Hepatocyte (in vitro differentiated cells): ENCODE data around the gene KCNN3. TPM values are rescaled to one million over a fixed set of nuclear protein-coding genes. Genes with fewer than 3 reads are reported as not detected.

Source experiments
- DNase-seq: peaks from one replicate; pipeline ENCODE4 v3.0.0-alpha.2; 2016; ENCODE audit warnings: low spot score
- H2AFZ ChIP-seq: fragments of 200-600 bp; sonication (generic); 2 replicates; pipeline ENCODE4 v1.6.0; 2016; ENCODE audit warnings: antibody characterized with exemption, mild to moderate bottlenecking
- H3K27ac ChIP-seq: fragments of 200-600 bp; sonication (generic); 2 replicates; pipeline ENCODE4 v1.5.1; 2016; ENCODE audit warnings: mild to moderate bottlenecking
- H3K27me3 ChIP-seq: fragments of 200-600 bp; sonication (generic); 2 replicates; pipeline ENCODE4 v1.6.1; 2016
- H3K36me3 ChIP-seq: fragments of 200-600 bp; sonication (generic); replicated peaks from 2 replicates; pipeline ENCODE4 v1.5.1; 2016; ENCODE audit warnings: low read depth; ENCODE audit not compliant: insufficient read depth
- H3K4me1 ChIP-seq: fragments of 200-600 bp; sonication (generic); 2 replicates; pipeline ENCODE4 v1.5.1; 2016; ENCODE audit warnings: mild to moderate bottlenecking, moderate library complexity; ENCODE audit not compliant: insufficient read depth
- H3K4me2 ChIP-seq: fragments of 200-600 bp; sonication (generic); 2 replicates; pipeline ENCODE4 v1.6.0; 2016
- H3K4me3 ChIP-seq: fragments of 200-600 bp; sonication (generic); 2 replicates; pipeline ENCODE4 v1.5.1; 2016; ENCODE audit warnings: mild to moderate bottlenecking
- H3K79me2 ChIP-seq: fragments of 200-600 bp; sonication (generic); 2 replicates; pipeline ENCODE4 v1.6.0; 2017; ENCODE audit warnings: mild to moderate bottlenecking
- H3K9me2 ChIP-seq: fragments of 200-600 bp; sonication (generic); replicated peaks from 2 replicates; pipeline ENCODE4 v1.6.0; 2017; ENCODE audit warnings: mild to moderate bottlenecking; ENCODE audit not compliant: insufficient read depth
- H3K9me3 ChIP-seq: fragments of 200-600 bp; sonication (generic); 2 replicates; pipeline ENCODE4 v1.5.1; 2016; ENCODE audit warnings: low read depth, mild to moderate bottlenecking
- H4K20me1 ChIP-seq: fragments of 200-600 bp; sonication (generic); 2 replicates; pipeline ENCODE4 v1.6.0; 2016; ENCODE audit warnings: mild to moderate bottlenecking; ENCODE audit not compliant: insufficient read depth, poor library complexity, severe bottlenecking
- CTCF ChIP-seq: fragments of 200-600 bp; sonication (generic); IDR thresholded peaks from 2 replicates; pipeline ENCODE4 v1.5.1; 2016; ENCODE audit warnings: antibody characterized with exemption, mild to moderate bottlenecking; ENCODE audit not compliant: poor library complexity
- EZH2 ChIP-seq: fragments of 200-600 bp; sonication (generic); IDR thresholded peaks from 2 replicates; pipeline ENCODE4 v1.6.1; 2016; ENCODE audit warnings: antibody characterized with exemption, mild to moderate bottlenecking, borderline replicate concordance
- EZH2phosphoT487 ChIP-seq: fragments of 200-600 bp; sonication (generic); IDR thresholded peaks from one replicate; pipeline ENCODE4 v1.6.1; 2018; ENCODE audit warnings: antibody characterized with exemption, mild to moderate bottlenecking, low read depth, moderate library complexity; ENCODE audit not compliant: unreplicated experiment, severe bottlenecking
- WGBS: methylation state at CpG from one replicate; pipeline ENCODE4 v1.1.6; 2016; ENCODE audit warnings: low lambda C conversion rate; ENCODE audit errors: missing lambda C conversion rate; 5-methylcytosine and 5-hydroxymethylcytosine counted together
- polyA plus RNA-seq: library from polyadenylated mRNA; unstranded; fragments of >200 nt; fragmentation: Nextera tagmentation; extraction: Ambion mirVana; gene quantifications from 2 replicates; pipeline ENCODE4 v1.2.1, GENCODE V29; 2016
- total RNA-seq: library from RNA; depleted of rRNA; stranded (reverse); fragments of >200 nt; gene quantifications from 2 replicates; pipeline ENCODE4 v1.2.3, GENCODE V29; 2014

KCNN3 gene
- total and polyA plus RNA-seq, 2 experiments from 2014 or later, result 0.56 to 0.67 TPM

GRCh38 chr1:154720328-154721297, 149.5 kb downstream of the KCNN3 start:
- Histone ChIP-seq H3K4me3 (no peak overlapping the region), H3K4me2 (no peak overlapping the region), H3K27ac (no peak overlapping the region), H3K79me2 (no peaks in the 10 kb centered on the region), H3K4me1 (no peaks in the 10 kb centered on the region), H3K9me2 (no peaks in the 10 kb centered on the region), H3K9me3 (no peaks in the 10 kb centered on the region), H2AFZ (no peak overlapping the region), H4K20me1 (no peaks in the 10 kb centered on the region), H3K36me3 (no peaks in the 10 kb centered on the region), H3K27me3 (no peaks in the 10 kb centered on the region)
- no peak for DNase-seq
- TF ChIP-seq EZH2, result no peak
- no peak for TF ChIP-seq CTCF
- TF ChIP-seq EZH2phosphoT487, result no peak
- 87% methylated on average over 16 of the region's 16 CpGs for WGBS

- no peak for DNase-seq
- H3K27me3 ChIP-seq, result no peaks in the 10 kb centered on the region
- no peaks in the 10 kb centered on the region for H4K20me1 ChIP-seq
- no peak overlapping the region for H3K4me2 ChIP-seq
- no peak for TF ChIP-seq EZH2phosphoT487
- TF ChIP-seq CTCF, result no peak
- no peak for TF ChIP-seq EZH2
- H3K9me3 ChIP-seq, result no peaks in the 10 kb centered on the region
- 84% methylated on average over 8 of the region's 8 CpGs for WGBS
- H3K9me2 ChIP-seq, result no peaks in the 10 kb centered on the region
- no peak overlapping the region for H3K27ac ChIP-seq
- H3K4me1 ChIP-seq, result no peaks in the 10 kb centered on the region
- no peak overlapping the region for H2AFZ ChIP-seq
- H3K4me3 ChIP-seq, result no peak overlapping the region
- H3K36me3 ChIP-seq, result no peaks in the 10 kb centered on the region
- no peaks in the 10 kb centered on the region for H3K79me2 ChIP-seq
Measured at GRCh38 chr1:154719586-154720327, 150.3 kb downstream of the KCNN3 start.

GRCh38 chr1:154718566-154718965, 151.5 kb downstream of the KCNN3 start:
- TF ChIP-seq CTCF (no peak), EZH2 (no peak), EZH2phosphoT487 (no peak)
- 96% methylated on average over 6 of the region's 6 CpGs for WGBS
- Histone ChIP-seq H3K4me1 (no peaks in the 10 kb centered on the region), H3K9me2 (no peaks in the 10 kb centered on the region), H3K27me3 (no peaks in the 10 kb centered on the region), H3K27ac (no peak overlapping the region), H4K20me1 (no peaks in the 10 kb centered on the region), H3K79me2 (no peaks in the 10 kb centered on the region), H3K4me2 (no peak overlapping the region), H2AFZ (no peak overlapping the region), H3K4me3 (no peak overlapping the region), H3K9me3 (no peaks in the 10 kb centered on the region), H3K36me3 (no peaks in the 10 kb centered on the region)
- no peak for DNase-seq
